Skeletal muscle cell (primary cell): ENCODE data around the gene AKAP8L.
"Not testable (repeated sequence)": the region's sequence is repeated elsewhere in the genome, so short reads cannot be mapped to it uniquely, and the experiment has no call there.

Source experiments
- DNase-seq: peaks from one replicate; pipeline ENCODE4 v3.0.0-alpha.2; 2010; ENCODE audit warnings: low read depth
- H3K4me3 ChIP-seq: 2 replicates; pipeline ENCODE4 v1.5.1; 2011; ENCODE audit warnings: low read depth, mild to moderate bottlenecking, control low read depth, low read length, moderate library complexity

Gene AKAP8L

GRCh38 chr19:15422296-15423075, 3.7 kb upstream of the AKAP8L start:
- no peak overlapping the region for H3K4me3 ChIP-seq
- no peak for DNase-seq

- no peak overlapping the region for H3K4me3 ChIP-seq
- no peak for DNase-seq
Observed at GRCh38 chr19:15421721-15422260, 3.0 kb upstream of the AKAP8L start.

- DNase-seq = no peak
- H3K4me3 ChIP-seq = no peak overlapping the region
Observed at GRCh38 chr19:15421136-15421695, 2.4 kb upstream of the AKAP8L start.

DNA sequence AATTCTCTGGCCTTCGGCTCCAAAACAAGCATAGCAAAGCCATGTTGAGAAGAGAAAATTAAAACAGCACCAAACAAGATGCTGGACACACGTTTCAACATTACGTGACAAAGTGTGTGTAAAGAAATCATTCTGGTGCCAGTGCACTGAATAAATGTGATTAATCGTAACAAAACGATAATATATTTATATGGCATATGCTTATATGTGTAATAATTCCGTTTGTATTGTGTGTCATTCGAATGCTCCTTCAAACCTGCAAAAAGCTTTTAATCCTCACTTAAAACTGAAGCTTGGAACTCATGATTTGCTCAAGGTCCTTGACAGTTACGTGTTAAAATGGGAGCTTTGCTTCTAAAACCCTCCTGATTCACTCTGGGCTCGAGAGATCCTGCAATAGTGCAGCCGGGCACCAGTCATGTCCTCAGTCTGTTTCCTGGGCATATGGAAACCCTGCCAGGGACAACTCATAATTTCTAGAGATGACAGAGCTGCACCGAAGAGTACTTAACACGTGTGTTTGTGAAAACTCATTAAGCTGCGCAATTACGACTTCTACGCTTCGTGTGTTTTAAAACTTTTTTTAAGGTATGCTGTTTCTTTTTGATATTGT, 731 bp upstream of the AKAP8L start:
- DNase-seq = no peak
- peak overlapping the region; percentile 47 for H3K4me3 ChIP-seq

DNA sequence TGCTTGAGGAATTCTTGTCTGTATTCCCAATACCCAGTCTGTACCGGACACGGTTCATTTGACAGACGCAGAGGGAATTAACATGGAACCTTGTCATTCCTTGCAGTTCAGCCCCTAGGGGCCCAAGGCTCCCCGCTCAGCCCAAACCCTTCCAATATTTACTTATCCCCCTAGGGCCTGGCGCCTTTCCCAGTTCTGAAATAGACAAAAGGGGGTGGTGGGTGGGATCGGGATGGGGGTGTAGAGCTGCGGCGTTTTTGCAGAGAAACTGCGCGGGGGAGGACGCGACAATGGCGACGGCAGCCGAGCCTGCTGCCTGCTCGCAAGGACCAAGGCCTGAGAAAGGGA, 583 bp downstream of the AKAP8L start:
- DNase-seq = no peak
- H3K4me3 ChIP-seq = peak overlapping the region; percentile 96

DNA sequence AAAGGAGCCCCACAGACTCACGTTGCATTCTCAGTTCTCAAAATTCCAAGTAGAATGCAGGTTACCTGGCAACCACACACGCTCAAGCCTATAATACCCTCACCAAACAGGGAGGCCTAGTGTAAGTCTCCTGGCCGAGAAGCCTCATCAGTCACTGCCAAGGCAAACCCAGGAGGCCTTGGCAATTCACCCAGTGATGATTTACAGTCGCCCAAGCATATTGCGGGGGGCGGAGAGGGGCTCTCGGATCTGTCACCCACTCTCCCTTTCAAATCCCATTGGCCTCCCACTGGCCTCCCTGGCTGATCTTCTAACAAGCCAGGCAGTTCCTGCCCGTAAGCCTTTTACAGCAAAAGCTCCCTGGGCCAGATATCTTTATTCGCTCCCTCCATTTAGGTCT, 1.1 kb downstream of the AKAP8L start:
- H3K4me3 ChIP-seq = peak overlapping the region; percentile 96
- DNase-seq = no peak

DNA sequence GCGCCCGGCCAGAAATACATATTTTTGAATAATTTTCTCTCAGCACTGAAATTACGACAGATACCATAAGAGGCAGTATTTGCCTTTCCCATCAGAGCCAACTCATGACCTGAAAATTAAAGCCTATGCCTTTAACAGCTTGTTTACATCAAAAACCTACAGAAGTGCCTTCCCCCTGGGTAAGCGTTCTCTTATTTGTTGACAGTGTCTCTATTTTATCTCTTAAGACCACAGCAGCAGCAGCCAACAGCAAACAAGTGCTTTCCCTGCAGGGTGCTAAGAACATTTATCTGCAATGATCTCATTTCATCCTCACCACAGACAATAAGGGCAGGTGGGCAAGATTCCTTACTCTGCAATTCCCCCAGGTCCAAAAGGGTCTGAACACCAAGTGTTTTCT, 6.0 kb downstream of the AKAP8L start:
- H3K4me3 ChIP-seq = no peak overlapping the region
- no peak for DNase-seq

- not testable (repeated sequence) for DNase-seq, H3K4me3 ChIP-seq
Observed at GRCh38 chr19:15411351-15411750, 7.4 kb downstream of the AKAP8L start.

GRCh38 chr19:15404780-15405211, 14.0 kb downstream of the AKAP8L start:
- H3K4me3 ChIP-seq = no peak overlapping the region
- no peak for DNase-seq

DNA sequence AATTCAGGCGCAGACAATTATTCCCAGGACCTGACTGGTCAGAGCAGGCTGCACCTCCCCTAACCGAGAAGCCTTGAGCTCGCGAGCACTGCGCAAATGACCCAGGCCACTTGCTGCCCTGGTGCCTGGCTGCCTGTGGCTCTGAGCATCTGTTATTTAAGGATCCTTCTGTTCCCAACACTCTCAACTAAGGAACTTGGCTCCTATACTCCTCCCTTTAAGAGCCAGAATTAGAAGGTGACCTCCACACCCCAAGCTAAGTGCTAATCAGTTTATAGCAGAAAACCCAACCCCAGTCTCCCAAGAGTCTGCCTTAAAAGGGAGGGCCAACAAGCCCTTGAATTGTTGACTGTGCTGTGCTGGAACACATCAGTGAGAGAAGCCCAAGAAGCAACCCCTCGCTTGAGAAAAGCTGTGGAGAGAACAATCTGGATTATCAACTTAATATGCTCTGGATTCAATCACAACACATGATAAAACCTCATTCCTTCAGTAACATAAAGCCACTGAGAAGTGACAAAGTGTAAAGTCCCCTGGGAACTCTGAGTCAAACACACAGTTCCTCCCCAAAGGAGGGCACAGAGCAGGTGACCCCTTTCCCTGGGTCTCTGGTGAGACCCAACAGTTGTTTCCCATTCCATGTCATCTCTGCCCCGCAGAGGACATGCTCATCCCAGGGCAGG, 14.6 kb downstream of the AKAP8L start:
- H3K4me3 ChIP-seq = no peak overlapping the region
- DNase-seq = no peak

DNA sequence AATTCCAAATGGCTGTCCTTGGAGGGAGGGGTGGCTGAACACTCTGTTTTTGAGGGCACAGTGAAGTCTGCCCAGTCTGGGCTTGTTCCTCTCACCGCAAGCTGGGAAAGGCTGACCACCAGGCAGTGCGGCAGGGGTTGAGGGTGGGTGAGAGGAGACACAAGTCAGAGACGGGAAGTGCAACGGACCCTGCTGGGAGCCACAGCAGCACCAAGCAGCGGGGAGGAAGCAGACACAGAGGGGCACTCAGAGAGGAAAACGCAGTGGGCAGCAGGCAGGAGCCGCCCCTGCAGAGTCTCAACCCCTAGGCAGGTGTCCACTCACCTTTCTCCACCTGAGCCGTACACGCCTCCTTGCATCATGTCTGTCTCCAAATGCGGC, 15.6 kb downstream of the AKAP8L start:
- no peak for DNase-seq
- no peak overlapping the region for H3K4me3 ChIP-seq

DNA sequence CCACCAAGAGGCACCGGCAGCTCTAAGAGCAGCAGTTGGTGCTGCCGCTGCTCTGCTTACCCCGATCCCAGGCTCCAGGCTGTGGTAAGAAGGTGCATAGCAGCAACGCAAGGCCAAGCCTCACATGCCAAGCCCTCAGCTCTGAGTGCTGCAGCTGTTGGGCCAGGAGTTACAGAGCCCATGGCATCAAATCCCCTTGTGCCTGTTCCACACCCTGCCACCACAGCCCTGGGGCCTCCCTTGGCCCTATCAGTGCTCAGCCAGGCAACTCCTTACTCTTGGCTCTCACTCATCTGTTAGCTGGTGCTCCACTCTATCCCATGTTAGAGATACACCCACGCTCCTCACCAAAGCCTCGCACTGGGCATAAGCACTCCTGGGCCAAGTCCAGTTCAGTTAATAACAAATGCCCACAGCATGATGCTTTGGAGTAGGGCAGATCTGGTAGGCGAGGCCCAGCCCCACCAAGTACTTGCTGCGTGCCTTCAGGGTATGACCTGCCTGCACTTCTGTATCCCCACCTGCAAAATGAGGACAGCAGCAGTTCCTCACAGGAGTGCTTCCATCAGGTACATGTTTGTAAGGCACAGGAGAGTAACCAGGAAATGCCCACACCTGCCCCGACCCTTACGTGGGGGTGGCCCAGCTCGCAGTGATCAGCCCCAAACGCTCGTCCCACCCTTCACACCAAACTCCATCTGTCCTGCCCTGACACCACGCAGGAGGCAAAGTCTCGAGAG, 16.2 kb downstream of the AKAP8L start:
- H3K4me3 ChIP-seq = no peak overlapping the region

DNA sequence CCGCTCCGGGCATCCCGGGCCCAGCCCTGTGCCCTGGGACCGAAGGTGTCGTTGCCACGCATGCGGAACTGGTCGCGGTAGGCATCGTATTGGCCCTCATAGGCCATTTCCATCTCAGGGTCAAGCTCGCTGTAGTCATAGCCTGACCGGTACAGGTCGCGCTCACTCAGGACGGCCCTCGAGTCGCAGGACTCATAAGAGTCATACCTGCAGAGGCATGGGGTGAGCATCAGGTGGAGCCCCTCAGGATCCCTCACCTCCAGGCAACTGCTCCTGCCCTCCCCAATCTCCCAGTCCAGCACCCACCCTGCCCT, 17.4 kb downstream of the AKAP8L start:
- DNase-seq = no peak
- no peak overlapping the region for H3K4me3 ChIP-seq

More for the DNA sequence above, 16.2 kb downstream of the AKAP8L start:
- DNase-seq = no peak

DNA sequence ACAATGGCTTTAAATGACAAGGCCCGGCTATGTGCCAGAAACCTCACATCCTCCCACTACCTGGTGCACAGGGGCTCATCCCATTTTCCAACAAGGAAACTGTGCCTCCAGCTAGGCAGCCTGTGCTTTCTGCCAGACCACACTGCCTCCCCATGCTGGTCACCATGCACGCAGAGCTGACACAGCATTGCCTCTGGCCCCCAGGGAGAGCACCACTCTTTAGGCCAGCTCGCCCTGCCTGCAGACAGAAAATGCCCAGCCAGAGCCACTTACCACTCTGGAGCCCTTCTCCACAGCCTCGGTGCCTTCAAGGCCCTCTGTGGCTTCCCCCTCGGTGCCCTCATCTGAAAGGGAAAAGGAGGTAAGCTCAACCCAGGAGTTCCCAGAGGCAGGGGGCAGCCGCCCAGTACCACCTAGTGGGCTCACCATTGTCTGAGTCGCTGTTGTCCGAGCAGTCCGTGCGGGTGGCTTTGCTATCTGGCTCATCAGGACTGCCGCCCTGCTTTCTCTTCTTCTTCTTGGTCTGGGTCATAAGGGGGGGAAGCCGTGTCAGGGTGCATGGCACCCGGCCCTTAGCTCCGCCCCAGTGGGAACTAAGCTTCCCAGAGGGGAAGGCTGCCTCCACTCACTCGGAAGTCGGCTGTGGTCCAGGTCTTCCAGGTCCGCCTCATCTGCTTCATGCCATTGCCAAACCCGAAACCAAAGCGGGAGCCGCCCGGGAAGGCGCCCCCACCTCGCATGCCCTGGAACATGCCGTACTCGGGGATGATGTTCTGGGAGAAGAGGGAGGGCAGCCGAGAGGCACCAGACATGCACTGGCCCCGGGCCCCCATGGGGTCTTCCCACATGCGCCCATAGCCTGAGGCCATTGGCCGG, 18.0 kb downstream of the AKAP8L start:
- DNase-seq = no peak
- H3K4me3 ChIP-seq = no peak overlapping the region

DNA sequence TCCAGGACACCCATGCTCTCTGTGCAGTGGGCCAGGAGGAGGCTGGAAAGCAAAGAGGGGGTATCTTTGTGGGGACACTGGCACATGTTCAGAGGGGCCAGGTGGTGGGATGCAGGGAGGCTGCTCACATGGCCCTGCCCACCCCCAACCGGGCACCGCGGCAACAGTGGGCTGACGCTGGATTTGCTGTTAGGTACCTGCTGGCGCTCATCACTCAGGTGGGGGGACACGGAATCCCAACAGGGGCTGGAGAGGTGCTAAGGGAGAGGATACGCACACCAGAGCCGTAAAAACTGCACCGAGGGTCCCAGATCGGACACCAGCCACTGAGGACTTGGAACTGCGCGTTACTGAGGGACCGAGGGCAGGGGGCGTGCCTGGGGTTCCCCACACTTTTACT, 19.2 kb downstream of the AKAP8L start:
- no peak for DNase-seq
- H3K4me3 ChIP-seq = no peak overlapping the region

DNA sequence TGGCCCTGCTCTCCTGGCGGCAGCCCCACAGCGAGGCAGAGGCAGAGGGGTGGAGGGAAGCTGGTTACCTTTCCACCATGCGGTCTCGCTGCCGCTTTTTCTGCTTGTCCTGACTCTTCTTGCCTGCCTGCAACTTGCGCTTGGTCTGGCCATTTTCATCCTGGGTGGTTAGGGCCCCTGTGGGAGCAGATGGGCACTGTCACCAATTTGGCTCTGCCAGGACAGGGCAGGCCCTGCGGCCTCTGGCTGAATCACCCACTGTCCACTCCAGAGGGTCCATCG, 19.6 kb downstream of the AKAP8L start:
- DNase-seq = no peak
- H3K4me3 ChIP-seq = no peak overlapping the region

- no peak for DNase-seq
- no peak overlapping the region for H3K4me3 ChIP-seq
Observed at GRCh38 chr19:15398501-15399233, 20.1 kb downstream of the AKAP8L start.

DNA sequence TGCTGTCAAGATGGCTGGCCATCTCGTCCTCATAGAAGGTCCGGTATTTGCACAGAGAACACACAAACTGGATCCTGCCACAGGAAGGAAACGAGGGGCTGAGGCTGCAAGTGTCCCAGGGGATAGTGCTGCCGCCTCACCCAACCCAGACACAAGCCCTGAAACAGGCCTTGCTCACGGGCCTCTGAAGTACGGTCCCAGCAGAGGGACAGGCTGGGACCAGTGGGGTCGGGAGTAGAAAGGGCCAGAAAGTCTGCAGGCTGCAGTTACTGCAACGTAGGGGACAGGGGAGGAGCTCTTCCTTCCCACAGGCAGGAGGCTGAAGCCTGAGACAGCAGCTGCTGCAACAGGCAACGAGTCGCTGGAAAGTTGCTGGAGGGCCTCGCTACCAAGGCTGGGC, 21.0 kb downstream of the AKAP8L start:
- DNase-seq = no peak

More for the DNA sequence above, 21.0 kb downstream of the AKAP8L start:
- no peak overlapping the region for H3K4me3 ChIP-seq
